Peyer's patch (tissue), 4 donors: Measurements from ENCODE around the gene MXRA8.

Experiments used
- CTCF ChIP-seq, 6 experiments: fragments of 450-650 bp in 4 of 6; fragments of 200-600 bp in 2 of 6; sonication (generic) in 1 of 6; IDR thresholded peaks; one replicate each; pipeline ENCODE4 v1.5.1; 2017 to 2019; ENCODE audit warnings: antibody characterized with exemption in 6 of 6, mild to moderate bottlenecking in 3 of 6, moderate library complexity in 1 of 6
- POLR2A ChIP-seq, 2 donors: fragments of 450-650 bp; IDR thresholded peaks; one replicate each; pipeline ENCODE4 v1.5.1; 2017; ENCODE audit warnings: antibody characterized with exemption in 2 of 2, mild to moderate bottlenecking in 2 of 2, moderate library complexity in 2 of 2

DNA sequence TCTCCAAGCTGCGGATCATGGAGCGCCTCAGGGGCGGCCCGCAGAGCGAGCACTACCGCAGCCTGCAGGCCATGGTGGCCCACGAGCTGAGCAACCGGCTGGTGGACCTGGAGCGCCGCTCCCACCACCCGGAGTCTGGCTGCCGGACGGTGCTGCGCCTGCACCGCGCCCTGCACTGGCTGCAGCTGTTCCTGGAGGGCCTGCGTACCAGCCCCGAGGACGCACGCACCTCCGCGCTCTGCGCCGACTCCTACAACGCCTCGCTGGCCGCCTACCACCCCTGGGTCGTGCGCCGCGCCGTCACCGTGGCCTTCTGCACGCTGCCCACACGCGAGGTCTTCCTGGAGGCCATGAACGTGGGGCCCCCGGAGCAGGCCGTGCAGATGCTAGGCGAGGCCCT lies 31.1 kb downstream of the MXRA8 start:
- TF ChIP-seq CTCF (IDR thresholded peaks at IDR 0.05) (no peak), POLR2A (IDR thresholded peaks at IDR 0.05) (no peak)
